DOHH2 (cell line): ENCODE results near the gene ATP5MC2.
"Not testable (repeated sequence)": the region's sequence is repeated elsewhere in the genome, so short reads cannot be mapped to it uniquely, and the experiment has no call there.

Experiments
- EZH2phosphoT487 ChIP-seq: fragments of 200-600 bp; sonication (generic); IDR thresholded peaks from 2 replicates; pipeline ENCODE4 v1.6.1; 2017; ENCODE audit warnings: borderline replicate concordance, mild to moderate bottlenecking, antibody characterized with exemption, low read length, moderate library complexity, mixed read lengths
- TF ChIP-seq, protein P1 (sequence below): fragments of 200-600 bp; sonication (generic); IDR thresholded peaks from one replicate; pipeline ENCODE4 v1.5.1; 2014; ENCODE audit warnings: antibody characterized with exemption, mild to moderate bottlenecking, low read depth, low read length; ENCODE audit not compliant: poor library complexity, severe bottlenecking

DNA sequence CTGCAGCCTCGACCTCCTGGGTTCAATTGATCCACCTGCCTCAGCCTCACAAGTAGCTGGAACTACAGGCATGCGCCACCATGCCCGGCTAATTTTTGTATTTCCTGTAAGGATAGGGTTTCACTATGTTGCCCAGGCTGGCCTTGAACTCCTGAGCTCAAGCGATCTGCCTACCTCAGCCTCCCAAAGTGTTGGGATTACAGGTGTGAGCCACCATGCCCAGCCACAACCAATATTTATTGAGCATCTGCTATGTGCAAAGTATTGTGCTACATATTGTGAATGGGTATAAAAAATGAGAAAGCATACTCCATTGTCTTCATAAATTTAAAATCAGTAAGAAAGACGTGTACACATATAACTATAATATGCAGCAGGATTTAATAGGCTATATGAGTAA, 4.2 kb upstream of the ATP5MC2 start:
- TF ChIP-seq, protein P1, sequence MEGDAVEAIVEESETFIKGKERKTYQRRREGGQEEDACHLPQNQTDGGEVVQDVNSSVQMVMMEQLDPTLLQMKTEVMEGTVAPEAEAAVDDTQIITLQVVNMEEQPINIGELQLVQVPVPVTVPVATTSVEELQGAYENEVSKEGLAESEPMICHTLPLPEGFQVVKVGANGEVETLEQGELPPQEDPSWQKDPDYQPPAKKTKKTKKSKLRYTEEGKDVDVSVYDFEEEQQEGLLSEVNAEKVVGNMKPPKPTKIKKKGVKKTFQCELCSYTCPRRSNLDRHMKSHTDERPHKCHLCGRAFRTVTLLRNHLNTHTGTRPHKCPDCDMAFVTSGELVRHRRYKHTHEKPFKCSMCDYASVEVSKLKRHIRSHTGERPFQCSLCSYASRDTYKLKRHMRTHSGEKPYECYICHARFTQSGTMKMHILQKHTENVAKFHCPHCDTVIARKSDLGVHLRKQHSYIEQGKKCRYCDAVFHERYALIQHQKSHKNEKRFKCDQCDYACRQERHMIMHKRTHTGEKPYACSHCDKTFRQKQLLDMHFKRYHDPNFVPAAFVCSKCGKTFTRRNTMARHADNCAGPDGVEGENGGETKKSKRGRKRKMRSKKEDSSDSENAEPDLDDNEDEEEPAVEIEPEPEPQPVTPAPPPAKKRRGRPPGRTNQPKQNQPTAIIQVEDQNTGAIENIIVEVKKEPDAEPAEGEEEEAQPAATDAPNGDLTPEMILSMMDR: not testable (repeated sequence)
- TF ChIP-seq EZH2phosphoT487: not testable (repeated sequence)
